H9 (cell line): ENCODE data around the gene GOLGA1. TPM values are rescaled to one million over a fixed set of nuclear protein-coding genes. Genes with fewer than 3 reads are reported as not detected.

ENCODE experiments used
- DNase-seq: peaks from one replicate; pipeline ENCODE4 v3.0.0-alpha.2; 2017
- H2AFZ ChIP-seq: one replicate; pipeline ENCODE4 v1.6.1; 2013; ENCODE audit warnings: mild to moderate bottlenecking, low read length, control low read depth, moderate library complexity
- H2AK5ac ChIP-seq: 2 replicates; pipeline ENCODE4 v1.6.1; 2013; ENCODE audit warnings: low read length, control low read depth, mixed read lengths; ENCODE audit not compliant: insufficient read length
- H2BK120ac ChIP-seq: one replicate; pipeline ENCODE4 v1.6.1; 2013; ENCODE audit warnings: low read depth, mild to moderate bottlenecking, low read length, control low read depth, inconsistent platforms; ENCODE audit not compliant: poor library complexity, severe bottlenecking
- H2BK12ac ChIP-seq: 2 replicates; pipeline ENCODE4 v1.6.1; 2013; ENCODE audit warnings: low read length, control low read depth, mixed read lengths, low read depth; ENCODE audit not compliant: insufficient read length
- H2BK15ac ChIP-seq: 2 replicates; pipeline ENCODE4 v1.6.1; 2013; ENCODE audit warnings: low read depth, low read length, control low read depth
- H2BK20ac ChIP-seq: one replicate; pipeline ENCODE4 v1.6.1; 2013; ENCODE audit warnings: low read depth, mild to moderate bottlenecking, low read length, control low read depth, inconsistent platforms; ENCODE audit not compliant: poor library complexity, severe bottlenecking
- H2BK5ac ChIP-seq: 2 replicates; pipeline ENCODE4 v1.6.1; 2013; ENCODE audit warnings: low read length, control low read depth, mixed read lengths; ENCODE audit not compliant: insufficient read length
- H3K14ac ChIP-seq: 2 replicates; pipeline ENCODE4 v1.6.1; 2013; ENCODE audit warnings: low read length, control low read depth; ENCODE audit not compliant: insufficient read depth
- H3K18ac ChIP-seq: 2 replicates; pipeline ENCODE4 v1.6.1; 2013; ENCODE audit warnings: low read depth, mild to moderate bottlenecking, mixed read lengths, low read length, control low read depth; ENCODE audit not compliant: insufficient read length
- H3K23ac ChIP-seq: 2 replicates; pipeline ENCODE4 v1.6.1; 2013; ENCODE audit warnings: low read length, control low read depth, mixed read lengths, low read depth; ENCODE audit not compliant: insufficient read length
- H3K23me2 ChIP-seq: 2 replicates; pipeline ENCODE4 v1.6.1; 2013; ENCODE audit warnings: low read depth, mild to moderate bottlenecking, mixed read lengths, low read length, control low read depth; ENCODE audit not compliant: insufficient read length, poor library complexity, severe bottlenecking
- H3K27ac ChIP-seq: 2 replicates; pipeline ENCODE4 v1.5.1; 2013; ENCODE audit warnings: low read length, control low read depth, mixed read lengths, low read depth; ENCODE audit not compliant: insufficient read length
- H3K27me3 ChIP-seq: 2 replicates; pipeline ENCODE4 v1.6.1; 2013; ENCODE audit warnings: low read length, control low read depth, inconsistent platforms; ENCODE audit not compliant: insufficient read depth
- H3K4ac ChIP-seq: 2 replicates; pipeline ENCODE4 v1.6.1; 2013; ENCODE audit warnings: low read depth, mild to moderate bottlenecking, control low read depth, inconsistent platforms, low read length, moderate library complexity
- H3K4me1 ChIP-seq: 2 replicates; pipeline ENCODE4 v1.6.1; 2013; ENCODE audit warnings: low read length, control low read depth, inconsistent platforms; ENCODE audit not compliant: insufficient read depth
- H3K4me2 ChIP-seq: 2 replicates; pipeline ENCODE4 v1.6.1; 2013; ENCODE audit warnings: low read length, control low read depth, mixed read lengths; ENCODE audit not compliant: insufficient read length, insufficient read depth
- H3K56ac ChIP-seq: 2 replicates; pipeline ENCODE4 v1.6.1; 2013; ENCODE audit warnings: low read depth, mild to moderate bottlenecking, mixed read lengths, low read length, control low read depth; ENCODE audit not compliant: insufficient read length
- H3K79me1 ChIP-seq: 2 replicates; pipeline ENCODE4 v1.6.1; 2013; ENCODE audit warnings: low read depth, mild to moderate bottlenecking, moderate library complexity, low read length, control low read depth, inconsistent platforms; ENCODE audit not compliant: insufficient read depth, poor library complexity, severe bottlenecking
- H3K79me2 ChIP-seq: 2 replicates; pipeline ENCODE4 v1.6.1; 2013; ENCODE audit warnings: low read length, control low read depth, inconsistent platforms; ENCODE audit not compliant: insufficient read depth
- H3K9ac ChIP-seq: 2 replicates; pipeline ENCODE4 v1.6.1; 2013; ENCODE audit warnings: low read length, control low read depth, mixed read lengths; ENCODE audit not compliant: insufficient read length; ENCODE audit errors: extremely low read depth
- H3K9me3 ChIP-seq: one replicate; pipeline ENCODE4 v1.6.1; 2013; ENCODE audit warnings: low read depth, low read length, inconsistent platforms; ENCODE audit not compliant: control insufficient read depth
- H3T11ph ChIP-seq: one replicate; pipeline ENCODE4 v1.6.1; 2013; ENCODE audit warnings: mild to moderate bottlenecking, low read length, control low read depth, inconsistent platforms
- H4K20me1 ChIP-seq: one replicate; pipeline ENCODE4 v1.6.1; 2013; ENCODE audit not compliant: control insufficient read depth, insufficient read length, insufficient read depth
- H4K5ac ChIP-seq: 2 replicates; pipeline ENCODE4 v1.6.1; 2013; ENCODE audit warnings: low read depth, mild to moderate bottlenecking, mixed read lengths, low read length, control low read depth; ENCODE audit not compliant: insufficient read length
- H4K8ac ChIP-seq: replicated peaks from 2 replicates; pipeline ENCODE4 v1.6.1; 2013; ENCODE audit warnings: low read length, control low read depth, mixed read lengths, low read depth; ENCODE audit not compliant: insufficient read length
- H4K91ac ChIP-seq: 2 replicates; pipeline ENCODE4 v1.6.1; 2013; ENCODE audit warnings: low read depth, mild to moderate bottlenecking, moderate library complexity, mixed read lengths, low read length, control low read depth; ENCODE audit not compliant: insufficient read length
- H3K27ac Mint-ChIP-seq, 3 experiments: 2 replicates in 2 of 3; 3 replicates in 1 of 3; pipeline ENCODE4 v1.8.0; 2020 to 2021; ENCODE audit warnings: mixed read lengths in 3 of 3, mild to moderate bottlenecking in 1 of 3, moderate library complexity in 1 of 3
- H3K27me3 Mint-ChIP-seq: 2 replicates; pipeline ENCODE4 v1.8.0; 2021; ENCODE audit warnings: low read depth, mild to moderate bottlenecking, moderate library complexity, mixed read lengths
- H3K36me3 Mint-ChIP-seq, 3 experiments: 2 replicates in 2 of 3; 3 replicates in 1 of 3; pipeline ENCODE4 v1.8.0; 2020 to 2021; ENCODE audit warnings: low read depth in 3 of 3, mixed read lengths in 3 of 3; ENCODE audit not compliant: insufficient read depth in 1 of 3
- H3K4me1 Mint-ChIP-seq, 2 experiments: 2 replicates each; pipeline ENCODE4 v1.8.0; 2020; ENCODE audit warnings: mixed read lengths in 2 of 2
- H3K4me3 Mint-ChIP-seq, 2 experiments: 2 replicates in 1 of 2; 3 replicates in 1 of 2; pipeline ENCODE4 v1.8.0; 2020 to 2021; ENCODE audit warnings: mild to moderate bottlenecking in 2 of 2, mixed read lengths in 2 of 2, moderate library complexity in 1 of 2
- H3K9me3 Mint-ChIP-seq, 2 experiments: 2 replicates in 1 of 2; 3 replicates in 1 of 2; pipeline ENCODE4 v1.8.0; 2020; ENCODE audit warnings: mild to moderate bottlenecking in 2 of 2, mixed read lengths in 2 of 2, moderate library complexity in 1 of 2
- WGBS: extraction: QIAGEN DNeasy Blood & Tissue Kit; methylation state at CpG from one replicate; pipeline ENCODE4 v1.1.7; 2013; ENCODE audit warnings: missing lambda C conversion rate, low lambda C conversion rate, mixed read lengths; ENCODE audit not compliant: insufficient read length; ENCODE audit errors: extremely low coverage; 5-methylcytosine and 5-hydroxymethylcytosine counted together
- total RNA-seq: library from RNA; stranded (reverse); gene quantifications from 2 replicates; pipeline ENCODE4 v1.2.1, GENCODE V29; 2021
- TF ChIP-seq, protein P1 (sequence below): fragments of 200-600 bp; sonication (generic); conservative IDR thresholded peaks from 3 replicates; pipeline ENCODE4 v1.8.0; 2021; ENCODE audit warnings: antibody characterized with exemption, mild to moderate bottlenecking

The GOLGA1 gene
- total RNA-seq, 1 experiment from 2014 or later: 7.6 TPM

DNA sequence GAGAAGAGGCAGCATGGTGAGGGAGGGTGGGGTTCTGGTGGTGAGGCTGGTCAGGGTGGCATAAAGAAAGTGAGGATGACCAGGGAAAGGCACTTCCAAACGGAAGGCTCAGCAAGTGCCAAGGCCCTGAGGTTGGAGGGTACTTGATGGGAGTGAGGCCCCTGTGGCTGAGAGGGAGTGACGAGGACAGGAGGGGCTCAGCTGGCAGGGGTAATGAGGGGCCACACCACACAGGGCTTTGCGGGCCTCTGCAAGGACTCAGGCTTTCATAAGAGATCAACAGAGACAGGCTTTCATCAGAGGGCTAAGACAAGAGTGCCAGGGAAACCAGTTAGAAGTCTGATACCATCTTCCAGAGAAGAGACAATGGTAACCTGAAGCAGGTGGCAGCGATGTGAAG is 55.3 kb downstream of the GOLGA1 start:
- Mint-ChIP-seq H3K27me3 (no peaks in the 10 kb centered on the region), H3K36me3 (peaks cover 6 to 21% (median 12%) of the 10 kb centered on the region in 3 experiments; a peak in 4 of 7 replicates), H3K4me1 (peaks cover 29 to 30% of the 10 kb centered on the region in 2 experiments), H3K27ac (peak overlapping the region; percentile 0 to 19 (median 3); a peak in 2 of 7 replicates), H3K4me3 (no peak overlapping the region), H3K9me3 (no peaks in the 10 kb centered on the region; a peak in 1 of 5 replicates)
- Histone ChIP-seq H3K14ac (no peak overlapping the region), H3K79me1 (no peaks in the 10 kb centered on the region), H2BK120ac (no peak overlapping the region), H2AFZ (no peak overlapping the region), H3K23me2 (no peaks in the 10 kb centered on the region), H2BK5ac (no peak overlapping the region), H4K8ac (no peak overlapping the region), H3K18ac (no peak overlapping the region), H4K91ac (no peak overlapping the region), H3K4me2 (no peak overlapping the region), H2AK5ac (no peak overlapping the region), H2BK12ac (no peak overlapping the region), H3K27me3 (no peaks in the 10 kb centered on the region), H3K9ac (no peak overlapping the region), H3K4ac (no peak overlapping the region), H2BK15ac (no peak overlapping the region), H4K20me1 (no peaks in the 10 kb centered on the region), H3K79me2 (no peaks in the 10 kb centered on the region), H3K23ac (no peak overlapping the region), H3K4me1 (peaks cover 6% of the 10 kb centered on the region), H3K27ac (no peak overlapping the region), H3K9me3 (no peaks in the 10 kb centered on the region), H4K5ac (no peak overlapping the region), H2BK20ac (no peak overlapping the region), H3K56ac (no peak overlapping the region), H3T11ph (no peak overlapping the region)
- WGBS: no CpG with 5 or more reads among the region's 4 CpGs
- TF ChIP-seq, protein P1, sequence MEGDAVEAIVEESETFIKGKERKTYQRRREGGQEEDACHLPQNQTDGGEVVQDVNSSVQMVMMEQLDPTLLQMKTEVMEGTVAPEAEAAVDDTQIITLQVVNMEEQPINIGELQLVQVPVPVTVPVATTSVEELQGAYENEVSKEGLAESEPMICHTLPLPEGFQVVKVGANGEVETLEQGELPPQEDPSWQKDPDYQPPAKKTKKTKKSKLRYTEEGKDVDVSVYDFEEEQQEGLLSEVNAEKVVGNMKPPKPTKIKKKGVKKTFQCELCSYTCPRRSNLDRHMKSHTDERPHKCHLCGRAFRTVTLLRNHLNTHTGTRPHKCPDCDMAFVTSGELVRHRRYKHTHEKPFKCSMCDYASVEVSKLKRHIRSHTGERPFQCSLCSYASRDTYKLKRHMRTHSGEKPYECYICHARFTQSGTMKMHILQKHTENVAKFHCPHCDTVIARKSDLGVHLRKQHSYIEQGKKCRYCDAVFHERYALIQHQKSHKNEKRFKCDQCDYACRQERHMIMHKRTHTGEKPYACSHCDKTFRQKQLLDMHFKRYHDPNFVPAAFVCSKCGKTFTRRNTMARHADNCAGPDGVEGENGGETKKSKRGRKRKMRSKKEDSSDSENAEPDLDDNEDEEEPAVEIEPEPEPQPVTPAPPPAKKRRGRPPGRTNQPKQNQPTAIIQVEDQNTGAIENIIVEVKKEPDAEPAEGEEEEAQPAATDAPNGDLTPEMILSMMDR: no peak
- no peak for DNase-seq
